Endodermal cell (in vitro differentiated cells): ENCODE measurements around the gene DTD1. TPM values are rescaled to one million over a fixed set of nuclear protein-coding genes. Genes with fewer than 3 reads are reported as not detected.

Experiments used
- DNase-seq: peaks from one replicate; pipeline ENCODE4 v3.0.0-alpha.2; 2017
- H3K27ac ChIP-seq: 2 replicates; pipeline ENCODE4 v1.5.1; 2013; ENCODE audit warnings: mild to moderate bottlenecking, low read depth, low read length, moderate library complexity
- H3K27me3 ChIP-seq: 2 replicates; pipeline ENCODE4 v1.6.1; 2013; ENCODE audit warnings: mild to moderate bottlenecking, low read length, moderate library complexity; ENCODE audit not compliant: insufficient read depth, control insufficient read depth, poor library complexity, severe bottlenecking
- H3K36me3 ChIP-seq: 2 replicates; pipeline ENCODE4 v1.7.0; 2013; ENCODE audit warnings: mild to moderate bottlenecking, low read length, moderate library complexity; ENCODE audit not compliant: control insufficient read depth, insufficient read depth
- H3K4me1 ChIP-seq: one replicate; pipeline ENCODE4 v1.7.0; 2013; ENCODE audit warnings: low read length; ENCODE audit not compliant: control insufficient read depth, insufficient read depth
- H3K4me3 ChIP-seq: 2 replicates; pipeline ENCODE4 v1.5.1; 2013; ENCODE audit warnings: mild to moderate bottlenecking, low read length, moderate library complexity
- H3K9ac ChIP-seq: 2 replicates; pipeline ENCODE4 v1.6.1; 2013; ENCODE audit warnings: mild to moderate bottlenecking, low read length, moderate library complexity; ENCODE audit not compliant: poor library complexity, severe bottlenecking; ENCODE audit errors: extremely low read depth
- H3K9me3 ChIP-seq: 2 replicates; pipeline ENCODE4 v1.6.1; 2013; ENCODE audit warnings: mild to moderate bottlenecking, low read length, moderate library complexity; ENCODE audit not compliant: control insufficient read depth
- H3K27ac Mint-ChIP-seq: 2 replicates; pipeline ENCODE4 v1.8.0; 2020; ENCODE audit warnings: mixed read lengths
- H3K27me3 Mint-ChIP-seq: 2 replicates; pipeline ENCODE4 v1.8.0; 2021; ENCODE audit warnings: mild to moderate bottlenecking, mixed read lengths; ENCODE audit not compliant: insufficient read depth
- H3K36me3 Mint-ChIP-seq: 2 replicates; pipeline ENCODE4 v1.8.0; 2020; ENCODE audit warnings: low read depth, mixed read lengths
- H3K4me1 Mint-ChIP-seq: 2 replicates; pipeline ENCODE4 v1.8.0; 2020; ENCODE audit warnings: mixed read lengths
- H3K4me3 Mint-ChIP-seq: 2 replicates; pipeline ENCODE4 v1.8.0; 2020; ENCODE audit warnings: mild to moderate bottlenecking, moderate library complexity, mixed read lengths
- H3K9me3 Mint-ChIP-seq: 2 replicates; pipeline ENCODE4 v1.8.0; 2020; ENCODE audit warnings: mild to moderate bottlenecking, mixed read lengths
- CTCF ChIP-seq: fragments of 200-600 bp; sonication (generic); conservative IDR thresholded peaks from 2 replicates; pipeline ENCODE4 v1.5.0; 2021; ENCODE audit warnings: antibody characterized with exemption, mild to moderate bottlenecking
- WGBS, 2 experiments: methylation state at CpG; one replicate each; pipeline versions ENCODE4 v1.1.5 to v1.1.7; 2013; ENCODE audit warnings: missing lambda C conversion rate in 2 of 2, mixed read lengths in 1 of 2; ENCODE audit not compliant: insufficient coverage in 1 of 2, insufficient read length in 1 of 2; 5-methylcytosine and 5-hydroxymethylcytosine counted together
- total RNA-seq, 2 donors: library from RNA; stranded (reverse); fragmentation: NEBNext Ultra II Directional in 1 of 2; extraction: Animal tissue kit (Norgen Biotek cat#: 25700) in 1 of 2; gene quantifications; 2 replicates in 1 of 2; 3 replicates in 1 of 2; pipeline ENCODE4 v1.2.1, GENCODE V29; 2021

The DTD1 gene
- total RNA-seq, 2 donors from 2014 or later: 34.2 to 44.0 TPM

- Mint-ChIP-seq H3K27ac (no peak overlapping the region), H3K4me1 (no peaks in the 10 kb centered on the region), H3K27me3 (no peaks in the 10 kb centered on the region), H3K9me3 (no peaks in the 10 kb centered on the region), H3K4me3 (no peak overlapping the region), H3K36me3 (peaks cover 4% of the 10 kb centered on the region)
- H3K9me3 ChIP-seq: no peaks in the 10 kb centered on the region
- no peak overlapping the region for H3K4me3 ChIP-seq
- no peaks in the 10 kb centered on the region for H3K36me3 ChIP-seq
- no peak for TF ChIP-seq CTCF
- 86 to 88% methylated on average over 2 to 4 of the region's 5 CpGs for WGBS, 2 experiments
- H3K27ac ChIP-seq: no peak overlapping the region
- no peaks in the 10 kb centered on the region for H3K27me3 ChIP-seq
- H3K9ac ChIP-seq: no peak overlapping the region
- no peak for DNase-seq
- H3K4me1 ChIP-seq: no peaks in the 10 kb centered on the region
These were observed 107.3 kb downstream of the DTD1 start for GRCh38 chr20:18695175-18695574.

DNA sequence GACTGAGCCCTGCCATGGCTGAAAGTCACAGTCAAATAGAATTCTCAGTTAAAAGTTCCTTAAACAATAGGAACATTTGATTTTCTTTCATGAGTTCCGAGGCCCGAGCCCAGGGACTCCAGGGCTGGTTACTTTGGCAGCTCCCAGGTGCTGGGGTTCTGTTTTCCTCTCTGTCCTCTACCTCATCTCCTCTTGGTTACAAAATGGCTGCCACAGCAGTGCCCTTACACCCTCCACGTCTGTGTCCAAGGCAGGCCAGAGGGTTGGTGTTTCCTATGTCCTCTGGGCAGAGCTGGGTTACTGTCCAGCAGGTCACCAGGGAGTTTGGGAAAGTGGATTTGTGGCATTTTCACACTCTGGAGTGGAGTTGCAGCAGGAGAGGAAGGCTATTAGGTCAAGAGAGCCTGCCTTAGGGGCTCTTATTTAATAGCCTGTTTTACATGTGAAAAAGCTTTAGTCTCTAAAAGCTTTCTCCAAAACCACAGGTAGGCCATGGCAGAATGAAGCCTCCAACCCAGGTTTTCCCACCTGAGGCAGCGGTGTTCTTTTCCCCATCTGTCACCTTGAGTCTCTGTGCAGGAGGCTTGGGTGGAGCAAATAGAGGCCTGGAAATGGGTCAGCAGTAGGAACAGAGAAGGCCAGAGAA is 111.0 kb downstream of the DTD1 start:
- Mint-ChIP-seq H3K27ac (no peak overlapping the region), H3K9me3 (no peaks in the 10 kb centered on the region), H3K36me3 (peaks cover 4% of the 10 kb centered on the region), H3K27me3 (no peaks in the 10 kb centered on the region), H3K4me1 (no peaks in the 10 kb centered on the region), H3K4me3 (no peak overlapping the region)
- H3K9me3 ChIP-seq: no peaks in the 10 kb centered on the region
- H3K4me3 ChIP-seq: no peak overlapping the region
- 95 to 100% methylated on average over 3 to 4 of the region's 4 CpGs for WGBS, 2 experiments
- H3K27ac ChIP-seq: no peak overlapping the region
- DNase-seq: no peak
- H3K4me1 ChIP-seq: no peaks in the 10 kb centered on the region
- H3K27me3 ChIP-seq: no peaks in the 10 kb centered on the region
- H3K36me3 ChIP-seq: no peaks in the 10 kb centered on the region
- H3K9ac ChIP-seq: no peak overlapping the region
- no peak for TF ChIP-seq CTCF

GRCh38 chr20:18701969-18702368 is 114.1 kb downstream of the DTD1 start:
- Histone ChIP-seq H3K27me3 (no peaks in the 10 kb centered on the region), H3K4me1 (no peaks in the 10 kb centered on the region), H3K9ac (no peak overlapping the region), H3K27ac (no peak overlapping the region), H3K4me3 (no peak overlapping the region), H3K9me3 (no peaks in the 10 kb centered on the region), H3K36me3 (no peaks in the 10 kb centered on the region)
- Mint-ChIP-seq H3K27ac (no peak overlapping the region), H3K9me3 (no peaks in the 10 kb centered on the region), H3K4me3 (no peak overlapping the region), H3K36me3 (peaks cover 2% of the 10 kb centered on the region), H3K27me3 (no peaks in the 10 kb centered on the region), H3K4me1 (peaks cover 5% of the 10 kb centered on the region)
- 40 to 60% methylated on average over 2 to 3 of the region's 3 CpGs for whole genome bisulfite sequencing, 2 experiments
- DNase-seq: no peak
- TF ChIP-seq CTCF: no peak
